Measurements from ENCODE around the gene WDR86.

The WDR86 gene

DNA sequence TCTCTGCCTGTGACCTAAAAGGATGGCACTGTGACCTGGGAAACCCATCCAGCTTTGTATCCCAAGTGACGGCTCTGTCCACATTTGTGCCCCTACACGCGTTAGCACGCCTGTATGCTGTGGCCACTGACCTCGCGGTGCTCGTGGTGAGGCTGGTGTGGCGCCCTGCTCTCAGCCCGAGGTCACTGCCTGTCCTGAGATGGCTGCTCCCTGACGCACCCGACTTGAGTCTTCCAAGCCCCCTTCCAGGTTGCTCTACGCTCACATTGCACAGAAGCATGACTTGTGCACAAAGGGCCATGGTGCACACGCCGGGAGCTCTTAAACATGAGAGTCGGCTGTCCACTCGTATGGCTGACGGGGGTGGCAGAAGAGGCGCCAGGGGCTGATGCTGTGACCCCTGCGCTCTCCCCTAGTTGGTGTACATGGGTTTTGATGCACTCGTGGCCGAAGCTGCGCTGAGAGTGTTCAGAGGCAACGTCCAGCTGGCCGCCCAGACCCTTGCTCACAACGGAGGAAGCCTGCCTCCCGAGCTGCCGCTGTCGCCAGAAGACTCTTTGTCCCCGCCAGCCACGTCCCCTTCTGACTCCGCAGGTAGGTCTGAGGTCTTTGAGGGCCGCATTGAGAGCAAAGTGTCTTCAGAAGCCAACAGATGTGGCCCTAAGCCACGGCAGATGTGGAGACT is 33.5 kb downstream of the WDR86 start:
- no peak for DNase-seq

- DNase-seq = no peak
Measured at GRCh38 chr7:151375530-151376217, 34.2 kb downstream of the WDR86 start.

- DNase-seq = no peak
Measured at GRCh38 chr7:151374726-151375125, 35.1 kb downstream of the WDR86 start.

DNA sequence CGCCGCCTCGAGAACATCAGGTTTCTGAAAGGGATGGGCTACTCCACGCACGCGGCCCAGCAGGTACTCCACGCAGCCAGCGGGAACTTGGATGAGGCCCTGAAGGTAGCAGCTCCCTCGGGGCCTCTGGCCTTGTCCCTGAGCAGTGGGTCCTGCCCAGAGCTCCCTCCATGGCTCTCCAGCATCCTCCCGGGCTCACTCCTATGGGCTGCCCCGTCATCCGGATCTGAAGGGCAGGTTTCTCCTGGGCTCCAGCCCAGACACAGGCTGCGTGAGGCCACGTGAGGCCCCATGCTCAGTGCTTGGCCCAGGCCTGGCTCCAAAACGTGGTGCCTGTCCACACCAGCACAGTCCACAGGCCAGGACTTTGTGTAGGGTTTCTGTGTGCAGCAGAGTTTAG is 35.7 kb downstream of the WDR86 start:
- no peak for DNase-seq

GRCh38 chr7:151373599-151373998 is 36.2 kb downstream of the WDR86 start:
- DNase-seq = no peak

GRCh38 chr7:151372612-151373265 is 37.1 kb downstream of the WDR86 start:
- no peak for DNase-seq

- DNase-seq = no peak
Measured at GRCh38 chr7:151371266-151371665, 38.6 kb downstream of the WDR86 start.

- DNase-seq = peak; percentile 86
Measured at GRCh38 chr7:151368136-151368571, 41.7 kb downstream of the WDR86 start.

- DNase-seq = peak; percentile 6
Measured at GRCh38 chr7:151367284-151367683, 42.6 kb downstream of the WDR86 start.

- DNase-seq = peak; percentile 9
Measured at GRCh38 chr7:151366880-151367222, 43.0 kb downstream of the WDR86 start.

DNA sequence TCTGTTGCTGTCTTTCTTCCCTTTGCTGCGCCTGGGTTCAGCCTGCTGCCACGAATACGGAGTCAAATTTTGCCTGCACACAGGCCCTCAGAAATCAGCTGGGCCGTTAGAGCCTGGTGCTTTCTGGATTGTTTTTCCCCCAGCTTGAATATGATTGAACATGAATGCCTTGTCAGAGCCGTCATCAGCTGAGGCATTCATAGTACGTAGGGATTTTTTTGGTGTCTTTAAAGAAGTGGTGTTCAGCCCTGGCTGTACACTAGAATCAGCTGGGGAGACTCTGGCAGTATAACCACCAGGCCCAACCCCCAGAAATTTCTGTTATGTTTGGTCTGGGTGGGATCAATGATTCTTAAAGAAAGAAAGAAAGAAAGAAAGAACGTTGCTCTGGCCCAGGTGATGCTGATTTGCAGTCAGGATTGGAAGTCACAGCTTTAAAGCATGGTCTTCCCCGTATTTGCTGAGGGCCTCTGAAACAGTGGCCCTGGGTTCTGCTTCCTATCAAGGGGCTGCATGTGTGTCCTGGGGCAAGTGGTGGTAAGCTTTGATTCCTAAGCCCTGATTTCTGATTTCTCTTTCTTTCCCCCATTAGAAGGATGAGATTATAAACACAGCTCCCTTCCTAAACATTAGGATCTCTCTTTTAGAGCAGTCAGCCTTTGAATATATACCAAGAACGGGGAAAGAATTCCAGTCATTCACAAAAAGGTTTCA is 43.5 kb downstream of the WDR86 start:
- peak; percentile 11 for DNase-seq

- no peak for DNase-seq
Measured at GRCh38 chr7:151363182-151363581, 46.7 kb downstream of the WDR86 start.

- no peak for DNase-seq
Measured at GRCh38 chr7:151361193-151361959, 48.5 kb downstream of the WDR86 start.

DNA sequence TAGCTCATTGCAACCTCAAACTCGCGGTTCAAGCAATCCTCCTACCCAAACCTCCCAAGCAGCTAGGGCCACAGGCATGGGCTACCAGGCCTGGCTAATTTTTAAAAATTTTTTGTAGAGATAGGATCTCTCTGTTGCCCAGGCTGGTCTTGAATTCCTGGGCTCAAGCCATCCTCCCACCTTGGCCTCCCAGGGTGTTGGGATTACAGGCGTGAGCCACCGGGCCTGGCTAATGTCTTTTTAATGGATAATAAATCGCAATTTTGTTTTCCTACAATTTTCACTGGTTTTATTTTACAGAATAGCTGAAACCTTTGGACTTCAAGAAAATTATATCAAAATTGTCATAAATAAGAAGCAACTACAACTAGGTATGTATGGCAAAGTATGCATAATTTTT is 57.3 kb downstream of the WDR86 start:
- no peak for DNase-seq

GRCh38 chr7:151351967-151352366 is 57.9 kb downstream of the WDR86 start:
- peak; percentile 63 for DNase-seq

- peak; percentile 78 for DNase-seq
Measured at GRCh38 chr7:151351027-151351426, 58.8 kb downstream of the WDR86 start.

- no peak for DNase-seq
Measured at GRCh38 chr7:151349507-151349853, 60.4 kb downstream of the WDR86 start.

- no peak for DNase-seq
Measured at GRCh38 chr7:151348970-151349369, 60.9 kb downstream of the WDR86 start.

- no peak for DNase-seq
Measured at GRCh38 chr7:151347200-151347599, 62.6 kb downstream of the WDR86 start.

GRCh38 chr7:151346470-151346769 is 63.4 kb downstream of the WDR86 start:
- DNase-seq = no peak

DNA sequence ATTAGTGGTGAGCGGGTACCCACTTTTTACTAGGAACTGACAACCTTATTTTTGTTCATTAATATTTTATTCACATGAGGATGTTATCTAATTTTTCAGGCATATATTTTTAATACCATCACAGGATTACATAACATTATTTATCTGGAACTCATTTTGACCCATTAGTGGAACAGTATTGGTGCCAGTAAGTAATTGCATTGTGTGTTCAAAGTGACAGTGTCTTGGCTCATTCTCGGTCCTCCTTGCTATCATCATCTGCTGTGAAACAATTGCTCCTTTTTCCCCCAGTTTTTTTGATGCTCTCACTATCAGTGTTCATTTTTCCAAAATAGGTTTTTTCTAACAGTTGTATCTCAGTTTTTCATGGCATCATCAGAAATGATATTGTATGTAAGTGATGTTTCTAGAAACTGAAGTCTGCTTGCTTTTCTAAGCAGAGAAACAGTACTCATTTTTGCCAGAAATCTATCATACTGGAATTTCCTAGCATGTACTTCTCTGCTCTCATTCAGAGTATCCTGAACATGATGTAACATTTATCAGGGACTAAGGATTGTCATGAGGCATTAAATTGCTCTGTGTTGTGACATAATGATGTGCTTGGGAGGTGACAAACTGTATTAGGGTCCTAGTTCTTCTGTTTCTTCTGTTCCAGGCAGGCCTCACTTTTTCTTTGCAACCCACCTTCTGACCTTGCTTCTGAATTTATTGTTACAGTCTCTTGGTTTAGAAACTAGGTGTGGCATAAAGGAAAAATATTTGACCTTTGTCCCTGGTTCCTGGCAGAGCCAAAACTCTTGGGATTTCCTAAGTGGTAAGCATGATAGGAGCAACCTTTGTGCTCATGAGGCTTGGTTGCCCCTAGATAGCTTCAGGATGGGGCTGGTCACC is 64.0 kb downstream of the WDR86 start:
- no peak for DNase-seq

DNA sequence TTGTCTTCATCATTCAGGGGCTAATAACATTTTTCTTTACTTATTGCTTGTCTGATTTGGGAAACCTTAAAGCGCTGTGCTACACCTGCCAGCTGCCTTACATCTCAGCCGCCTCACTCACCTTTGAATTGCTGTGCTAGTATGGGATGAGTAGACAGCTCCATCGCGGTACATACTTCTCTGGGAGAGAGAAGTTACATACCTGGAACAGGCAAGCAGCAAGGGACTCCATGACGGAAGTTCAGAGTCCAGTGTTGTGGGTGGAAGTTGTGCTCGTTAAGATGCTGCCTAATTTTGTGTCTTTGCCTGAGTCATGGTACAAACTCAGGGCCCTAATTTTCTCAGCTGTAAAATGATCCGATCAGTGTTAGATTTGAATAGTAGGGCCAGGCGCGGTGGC is 66.3 kb downstream of the WDR86 start:
- no peak for DNase-seq

All from stimulated activated CD8-positive, alpha-beta memory T cell treated with anti-CD3 and anti-CD28 coated beads, Interleukin-4, amount 100 ng/mL, for 48 hours (primary cell).